Stomach (tissue), 4 donors: ENCODE data around the gene DBP.

Experiments used
- CTCF ChIP-seq, 7 experiments: fragments of 450-650 bp in 4 of 7; fragments of 200-600 bp in 3 of 7; sonication (generic) in 3 of 7; IDR thresholded peaks; one replicate each; pipeline ENCODE4 v1.5.1; 2016 to 2019; ENCODE audit warnings: antibody characterized with exemption in 7 of 7, control low read depth in 2 of 7, mild to moderate bottlenecking in 1 of 7
- EP300 ChIP-seq: sonication (generic); formaldehyde crosslinking; IDR thresholded peaks from one replicate; pipeline ENCODE4 v1.6.1; 2017; ENCODE audit warnings: antibody characterized with exemption

GRCh38 chr19:48663667-48664066, 26.5 kb upstream of the DBP start:
- TF ChIP-seq CTCF (IDR thresholded peaks at IDR 0.05) (no peak), EP300 (no peak)
